Osteocyte (in vitro differentiated cells): ENCODE measurements around the gene XRCC5. TPM values are rescaled to one million over a fixed set of nuclear protein-coding genes. Genes with fewer than 3 reads are reported as not detected.

ENCODE experiments used
- DNase-seq: peaks from one replicate; pipeline ENCODE4 v3.0.0; 2021; ENCODE audit warnings: mixed read lengths; ENCODE audit not compliant: unreplicated experiment; ENCODE audit errors: extremely low spot score
- H3K27ac Mint-ChIP-seq: one replicate; pipeline ENCODE4 v1.8.0; 2021; ENCODE audit warnings: mild to moderate bottlenecking, mixed read lengths; ENCODE audit not compliant: unreplicated experiment
- H3K27me3 Mint-ChIP-seq: one replicate; pipeline ENCODE4 v1.8.0; 2021; ENCODE audit warnings: mixed read lengths; ENCODE audit not compliant: unreplicated experiment
- H3K36me3 Mint-ChIP-seq: one replicate; pipeline ENCODE4 v1.8.0; 2021; ENCODE audit warnings: mixed read lengths; ENCODE audit not compliant: unreplicated experiment
- H3K4me1 Mint-ChIP-seq: one replicate; pipeline ENCODE4 v1.8.0; 2021; ENCODE audit warnings: mixed read lengths; ENCODE audit not compliant: unreplicated experiment
- H3K4me3 Mint-ChIP-seq: one replicate; pipeline ENCODE4 v1.8.0; 2021; ENCODE audit warnings: mild to moderate bottlenecking, moderate library complexity, mixed read lengths; ENCODE audit not compliant: unreplicated experiment
- H3K9me3 Mint-ChIP-seq: one replicate; pipeline ENCODE4 v1.8.0; 2021; ENCODE audit warnings: mixed read lengths; ENCODE audit not compliant: unreplicated experiment
- total RNA-seq: library from RNA; stranded (reverse); gene quantifications from 2 replicates; pipeline ENCODE4 v1.2.1, GENCODE V29; 2021
- TF ChIP-seq, protein P1 (sequence below): fragments of 200-600 bp; sonication (generic); IDR thresholded peaks from 2 replicates; pipeline ENCODE4 v1.5.0; 2021; ENCODE audit warnings: antibody characterized with exemption, mild to moderate bottlenecking, moderate library complexity

XRCC5 gene
- total RNA-seq, 1 donor from 2014 or later, result 224 TPM

GRCh38 chr2:216146573-216146972, 37.4 kb downstream of the XRCC5 start:
- H3K9me3 Mint-ChIP-seq, result no peaks in the 10 kb centered on the region
- H3K4me1 Mint-ChIP-seq, result no peaks in the 10 kb centered on the region
- no peaks in the 10 kb centered on the region for H3K27me3 Mint-ChIP-seq
- no peak for DNase-seq
- peaks cover 49% of the 10 kb centered on the region for H3K36me3 Mint-ChIP-seq
- TF ChIP-seq, protein P1, sequence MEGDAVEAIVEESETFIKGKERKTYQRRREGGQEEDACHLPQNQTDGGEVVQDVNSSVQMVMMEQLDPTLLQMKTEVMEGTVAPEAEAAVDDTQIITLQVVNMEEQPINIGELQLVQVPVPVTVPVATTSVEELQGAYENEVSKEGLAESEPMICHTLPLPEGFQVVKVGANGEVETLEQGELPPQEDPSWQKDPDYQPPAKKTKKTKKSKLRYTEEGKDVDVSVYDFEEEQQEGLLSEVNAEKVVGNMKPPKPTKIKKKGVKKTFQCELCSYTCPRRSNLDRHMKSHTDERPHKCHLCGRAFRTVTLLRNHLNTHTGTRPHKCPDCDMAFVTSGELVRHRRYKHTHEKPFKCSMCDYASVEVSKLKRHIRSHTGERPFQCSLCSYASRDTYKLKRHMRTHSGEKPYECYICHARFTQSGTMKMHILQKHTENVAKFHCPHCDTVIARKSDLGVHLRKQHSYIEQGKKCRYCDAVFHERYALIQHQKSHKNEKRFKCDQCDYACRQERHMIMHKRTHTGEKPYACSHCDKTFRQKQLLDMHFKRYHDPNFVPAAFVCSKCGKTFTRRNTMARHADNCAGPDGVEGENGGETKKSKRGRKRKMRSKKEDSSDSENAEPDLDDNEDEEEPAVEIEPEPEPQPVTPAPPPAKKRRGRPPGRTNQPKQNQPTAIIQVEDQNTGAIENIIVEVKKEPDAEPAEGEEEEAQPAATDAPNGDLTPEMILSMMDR, result no peak
- no peak overlapping the region for H3K27ac Mint-ChIP-seq
- no peak overlapping the region for H3K4me3 Mint-ChIP-seq

DNA sequence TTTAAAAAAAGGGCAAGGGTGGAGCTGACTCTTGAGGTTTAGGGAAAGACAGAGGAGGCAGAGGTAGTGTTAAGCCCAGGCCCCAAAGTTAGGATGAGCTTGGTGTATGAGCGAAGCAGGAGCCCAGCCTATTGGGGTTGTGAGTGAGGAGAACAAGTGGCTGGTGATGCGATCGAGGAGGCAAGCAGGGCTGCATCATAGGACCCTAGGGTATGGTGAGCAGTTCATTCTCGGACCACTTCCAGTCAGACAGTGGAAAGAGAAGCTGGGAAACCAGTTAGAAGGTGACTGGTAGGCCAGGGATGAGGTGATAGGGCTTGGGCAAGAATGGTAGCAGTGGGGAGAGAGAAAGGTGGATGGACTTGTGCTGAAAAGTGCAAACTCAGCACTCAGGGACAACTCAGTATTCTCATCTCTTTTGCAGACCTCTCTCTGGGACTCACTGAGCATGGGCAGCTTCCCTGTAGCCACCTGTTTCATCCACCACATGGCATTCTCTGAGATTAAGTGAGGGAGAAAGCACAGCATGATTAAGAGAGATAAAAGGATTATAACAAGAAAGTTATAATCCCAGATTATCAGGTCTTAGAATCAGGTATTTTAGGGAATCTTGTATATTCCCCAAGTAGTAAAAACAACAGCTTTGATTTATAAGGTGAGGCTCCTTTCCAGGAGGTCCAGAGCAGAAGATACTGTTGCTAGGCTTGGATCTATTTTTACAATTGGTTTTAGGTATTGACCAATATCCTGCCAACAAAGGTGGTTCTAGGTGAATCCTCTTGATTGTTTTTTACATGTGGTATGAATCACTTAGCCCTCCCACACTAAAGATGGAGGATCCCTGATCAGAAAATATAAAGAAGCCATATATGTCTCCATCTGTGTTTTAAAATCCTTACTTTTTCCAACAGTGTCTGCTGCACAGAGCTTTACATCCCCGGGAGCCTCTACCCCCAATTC, 38.3 kb downstream of the XRCC5 start:
- peak overlapping the region; percentile 31 for H3K27ac Mint-ChIP-seq
- no peaks in the 10 kb centered on the region for H3K4me1 Mint-ChIP-seq
- TF ChIP-seq, protein P1, result no peak
- no peaks in the 10 kb centered on the region for H3K27me3 Mint-ChIP-seq
- H3K4me3 Mint-ChIP-seq, result no peak overlapping the region
- peaks cover 49% of the 10 kb centered on the region for H3K36me3 Mint-ChIP-seq
- no peak for DNase-seq
- H3K9me3 Mint-ChIP-seq, result no peaks in the 10 kb centered on the region

GRCh38 chr2:216148983-216149382, 39.8 kb downstream of the XRCC5 start:
- no peaks in the 10 kb centered on the region for H3K27me3 Mint-ChIP-seq
- H3K4me1 Mint-ChIP-seq, result no peaks in the 10 kb centered on the region
- TF ChIP-seq, protein P1, result no peak
- H3K4me3 Mint-ChIP-seq, result no peak overlapping the region
- DNase-seq, result no peak
- no peak overlapping the region for H3K27ac Mint-ChIP-seq
- H3K9me3 Mint-ChIP-seq, result no peaks in the 10 kb centered on the region
- peaks cover 46% of the 10 kb centered on the region for H3K36me3 Mint-ChIP-seq

GRCh38 chr2:216149741-216150140, 40.6 kb downstream of the XRCC5 start:
- Mint-ChIP-seq H3K27me3 (no peaks in the 10 kb centered on the region), H3K4me3 (no peak overlapping the region), H3K27ac (no peak overlapping the region), H3K9me3 (no peaks in the 10 kb centered on the region), H3K36me3 (peaks cover 50% of the 10 kb centered on the region), H3K4me1 (no peaks in the 10 kb centered on the region)
- no peak for DNase-seq
- TF ChIP-seq, protein P1, result no peak

DNA sequence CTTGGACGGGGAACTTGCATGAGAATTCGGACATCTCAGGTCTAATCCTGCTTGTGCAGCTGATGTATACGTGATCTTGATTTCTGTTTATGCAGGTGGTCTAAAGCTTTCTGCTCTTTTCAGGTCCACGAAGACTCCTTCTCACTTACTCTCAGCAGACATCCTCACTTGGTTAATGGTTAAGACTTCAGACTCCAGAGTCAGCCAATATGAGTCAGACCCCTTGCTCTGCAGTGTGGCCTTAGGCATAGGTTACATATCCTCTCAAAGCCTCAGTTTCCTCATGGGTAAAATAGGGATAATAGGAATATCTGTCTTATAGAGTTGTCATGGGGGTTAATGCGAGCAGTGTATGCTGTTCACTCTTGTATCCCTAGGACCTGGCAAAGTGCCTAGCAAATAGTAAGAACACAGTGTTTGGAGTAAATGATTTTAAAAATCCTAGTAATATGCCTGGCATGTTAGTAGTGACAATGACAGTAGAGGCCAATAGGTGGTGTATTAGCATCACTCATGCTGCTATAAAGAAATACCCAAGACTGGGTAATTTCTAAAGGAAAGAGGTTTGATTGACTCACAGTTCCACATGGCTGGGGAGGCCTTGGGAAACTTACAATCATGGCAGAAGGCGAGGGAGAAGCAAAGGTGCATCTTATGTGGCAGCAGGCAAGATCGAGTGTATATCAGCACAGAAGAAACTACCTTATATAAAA, 42.3 kb downstream of the XRCC5 start:
- Mint-ChIP-seq H3K36me3 (peaks cover 63% of the 10 kb centered on the region), H3K9me3 (no peaks in the 10 kb centered on the region), H3K4me1 (no peaks in the 10 kb centered on the region), H3K4me3 (no peak overlapping the region), H3K27ac (no peak overlapping the region), H3K27me3 (no peaks in the 10 kb centered on the region)
- DNase-seq, result no peak
- TF ChIP-seq, protein P1, result no peak
